HG03354 (cell line): ENCODE measurements around the gene AHDC1.

Source experiments
- ATAC-seq: cut with Tn5 transposase; IDR thresholded peaks from one replicate; pipeline ENCODE4 v1.9.1; 2021; ENCODE audit warnings: mild to moderate bottlenecking; ENCODE audit not compliant: unreplicated experiment, poor library complexity, severe bottlenecking

The AHDC1 gene

DNA sequence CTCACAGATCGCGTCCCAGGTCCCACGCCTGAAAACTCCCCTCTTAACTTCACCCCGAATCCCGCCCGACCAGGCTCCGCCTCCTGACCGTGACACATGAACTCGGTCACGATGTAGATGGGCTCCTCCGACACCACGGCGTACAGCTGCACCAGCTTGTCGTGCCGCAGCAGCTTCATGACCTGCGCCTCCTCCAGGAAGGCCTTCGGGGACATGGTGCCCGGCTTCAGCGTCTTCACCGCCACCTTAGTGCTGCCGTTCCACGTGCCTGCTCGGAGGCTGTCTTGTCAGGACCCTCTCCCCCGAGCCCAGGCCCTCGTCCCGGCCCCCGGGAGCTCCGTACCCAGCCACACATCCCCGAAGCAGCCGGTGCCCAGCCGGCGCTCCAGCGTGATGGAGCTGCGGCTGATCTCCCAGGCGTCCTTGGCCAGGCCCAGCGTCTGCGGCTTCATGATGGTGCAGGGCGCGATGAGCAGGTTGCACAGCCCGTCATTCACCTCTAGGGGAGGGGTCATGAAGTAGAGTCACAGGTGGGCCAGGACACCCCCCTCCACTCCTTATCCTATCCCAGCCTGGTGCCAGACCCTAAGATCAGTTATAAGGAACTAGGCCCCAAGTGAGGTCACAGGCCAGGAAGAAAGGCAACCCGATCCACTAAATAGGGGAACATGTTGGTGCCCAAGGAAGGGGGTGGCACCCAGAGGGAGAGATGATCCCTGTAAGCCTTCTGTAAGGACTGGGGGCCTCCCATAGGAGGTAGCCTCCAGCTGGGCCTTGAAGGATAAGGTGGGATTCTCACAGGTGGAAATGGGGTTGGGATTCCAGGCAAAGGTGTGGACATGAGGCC, 11.6 kb upstream of the AHDC1 start:
- no peak for ATAC-seq

DNA sequence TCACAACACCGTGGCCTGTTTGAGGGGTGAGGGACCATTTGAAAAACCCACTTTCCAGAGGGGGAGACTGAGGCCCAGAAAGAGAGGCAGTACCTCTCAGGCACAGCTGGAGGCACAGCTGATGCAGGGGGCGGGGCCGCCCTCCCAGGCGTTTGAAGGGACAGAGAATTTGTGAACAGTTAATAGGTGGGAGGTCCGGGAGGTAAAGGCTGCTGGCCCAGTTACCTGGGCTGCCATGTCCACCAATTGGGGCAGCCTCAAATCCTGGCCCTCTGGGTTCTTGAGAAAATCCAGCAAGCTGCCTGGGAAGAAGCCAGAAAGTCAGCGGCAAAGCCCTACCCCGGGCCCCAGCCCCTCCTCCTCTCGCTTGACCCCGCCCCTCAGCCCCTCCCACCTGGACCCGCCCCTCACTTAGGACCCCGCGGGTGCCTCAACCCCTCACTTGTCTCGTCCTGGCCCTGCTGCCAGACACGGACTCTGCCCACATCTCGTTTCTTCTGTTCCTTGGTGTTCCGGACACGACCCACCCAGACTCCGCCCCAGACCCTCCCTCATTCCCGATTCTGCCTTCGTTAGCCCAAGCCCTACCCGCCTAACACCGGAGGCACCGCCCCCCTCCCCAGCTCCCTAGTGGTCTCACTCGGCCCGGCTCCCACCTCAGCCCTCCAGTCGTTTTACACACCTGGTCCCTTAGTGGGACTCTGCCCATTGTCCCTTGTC, 10.8 kb upstream of the AHDC1 start:
- no peak for ATAC-seq

DNA sequence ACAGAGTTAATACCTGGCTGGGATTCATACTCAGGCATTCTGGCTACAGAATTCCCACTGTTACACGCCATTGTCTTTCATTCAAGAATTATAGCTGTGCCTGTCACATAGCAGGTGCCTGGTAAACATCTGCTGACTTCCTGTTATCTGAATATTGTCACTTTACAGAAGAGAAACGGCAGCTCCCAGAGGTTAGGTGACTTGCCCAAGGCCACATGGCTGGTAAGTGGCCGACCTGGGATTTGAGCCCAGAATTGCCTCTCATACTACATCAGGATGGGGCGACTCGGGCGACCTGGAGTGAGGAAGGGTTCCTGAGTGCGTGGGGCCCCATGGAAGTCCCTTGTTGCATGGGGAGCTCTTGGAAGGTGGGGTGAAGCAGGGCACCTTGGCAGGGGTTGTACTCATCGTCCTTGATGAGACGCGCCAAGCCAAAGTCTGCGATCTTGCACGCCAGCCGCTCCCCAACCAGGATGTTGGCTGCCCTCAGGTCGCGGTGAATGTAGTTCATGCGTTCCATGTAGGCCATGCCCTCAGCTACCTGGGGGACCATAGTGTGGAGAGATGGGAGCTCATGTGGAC, 10.2 kb upstream of the AHDC1 start:
- ATAC-seq, result no peak

DNA sequence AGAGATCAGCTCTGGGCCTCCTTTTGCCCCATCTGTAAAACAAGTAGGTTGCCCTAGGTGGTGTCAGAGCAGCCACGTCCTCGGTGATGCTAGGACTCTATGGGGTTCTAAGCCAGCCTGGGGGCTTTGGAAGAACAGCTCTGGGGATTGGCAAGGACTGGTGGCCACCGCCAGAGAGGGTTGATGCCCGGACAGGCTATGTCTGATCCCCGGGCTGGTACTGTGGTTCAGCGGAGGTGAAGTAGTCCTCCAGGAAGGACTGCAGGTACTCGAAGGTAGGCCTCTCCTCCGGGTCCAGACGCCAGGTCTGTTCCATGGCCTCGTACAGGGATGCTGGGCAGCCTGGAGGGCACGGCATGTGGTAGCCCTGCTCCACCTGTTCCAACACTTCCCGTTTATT, 8.8 kb upstream of the AHDC1 start:
- no peak for ATAC-seq

DNA sequence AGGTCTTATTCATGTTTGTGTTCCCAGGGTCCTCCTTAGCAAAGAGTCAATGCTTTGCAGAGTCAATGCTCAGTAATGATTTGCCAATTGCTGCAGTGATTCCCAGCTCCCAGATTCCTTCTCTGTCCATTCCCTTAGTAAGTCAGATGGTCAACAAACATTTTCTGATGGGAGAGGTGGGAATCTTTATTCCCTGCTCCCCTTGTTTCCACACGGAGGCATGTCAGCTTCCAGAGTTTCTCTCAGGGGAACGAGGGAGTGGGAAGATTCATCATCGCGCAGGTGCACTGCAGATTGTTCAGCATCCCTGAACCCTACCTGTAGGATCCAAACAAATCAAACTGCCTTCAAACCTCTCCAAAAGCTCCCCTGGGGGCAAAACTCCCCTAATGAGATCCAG, 7.5 kb upstream of the AHDC1 start:
- no peak for ATAC-seq

DNA sequence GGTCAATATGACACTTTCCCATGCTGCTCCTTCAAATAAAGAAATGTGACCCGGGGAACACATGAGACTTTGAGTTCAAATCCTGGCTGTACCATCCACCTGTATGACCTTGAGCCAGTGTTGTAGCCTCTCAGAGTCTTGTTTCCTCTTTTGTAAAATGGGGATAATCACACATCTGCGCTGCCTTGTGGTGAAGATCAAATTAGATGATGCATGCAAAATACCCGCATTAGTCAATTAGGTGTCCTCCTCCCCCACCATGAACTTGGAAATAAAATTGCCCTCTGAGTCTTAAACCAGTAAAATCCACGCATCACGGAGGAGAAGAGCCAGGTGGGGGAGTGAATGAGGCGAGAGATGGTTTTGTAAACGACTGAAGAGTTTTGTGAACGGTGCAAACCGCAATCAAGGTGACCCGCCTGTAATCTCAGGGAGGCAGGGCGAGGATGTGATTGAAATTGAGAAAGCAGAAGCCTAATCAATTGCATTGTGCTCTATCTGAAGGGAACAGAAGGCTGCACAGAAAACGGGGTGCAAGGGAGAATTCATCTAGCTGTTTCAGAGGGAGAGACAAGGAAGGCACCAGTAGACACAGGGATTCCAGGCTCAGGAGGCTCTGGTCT, 5.8 kb upstream of the AHDC1 start:
- ATAC-seq, result no peak

DNA sequence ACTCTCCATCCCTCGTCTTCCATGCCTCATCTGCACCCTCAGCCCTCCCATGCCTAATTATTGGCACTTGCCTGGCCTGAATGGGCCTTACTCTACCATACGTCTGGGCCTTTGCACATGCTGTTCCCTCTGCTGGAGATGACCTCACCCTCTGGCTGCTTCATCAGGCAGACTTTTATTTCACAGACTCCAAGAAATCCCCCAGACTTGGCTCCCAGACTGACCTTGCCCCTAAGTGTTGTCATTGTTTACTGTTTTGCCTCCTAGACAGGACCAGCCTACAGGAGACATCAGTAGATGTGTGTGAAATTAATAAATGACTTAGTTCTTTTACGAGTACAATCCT, 5.2 kb upstream of the AHDC1 start:
- ATAC-seq, result no peak

DNA sequence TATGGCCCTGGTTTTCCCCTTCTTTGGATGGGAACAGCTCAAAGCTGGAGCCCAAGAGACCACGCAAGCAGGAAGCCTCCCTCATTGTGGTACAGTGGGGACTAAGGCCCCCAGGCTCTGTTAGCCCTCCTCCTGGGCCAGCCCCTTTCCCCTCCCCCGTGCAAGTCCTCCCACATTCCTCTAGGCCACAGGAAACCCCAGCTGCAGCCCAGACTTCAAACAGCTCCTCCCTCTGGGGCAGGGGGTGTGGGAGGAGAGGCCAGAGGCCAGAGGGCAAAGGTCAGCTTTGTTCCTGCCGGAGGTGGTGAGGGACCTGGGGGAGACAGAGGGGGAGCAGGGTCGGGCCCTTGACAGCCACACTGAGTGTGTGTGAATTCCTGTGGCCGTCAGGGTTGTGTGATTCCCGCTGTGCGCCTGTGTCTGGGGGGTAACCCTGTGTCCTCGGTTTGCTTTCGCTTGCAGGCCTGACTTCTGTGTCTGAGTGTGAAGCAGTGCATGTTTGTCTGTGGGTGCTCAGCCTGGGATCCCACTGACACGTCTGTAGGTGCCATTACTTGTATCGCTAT, 3.4 kb upstream of the AHDC1 start:
- ATAC-seq, result no peak

DNA sequence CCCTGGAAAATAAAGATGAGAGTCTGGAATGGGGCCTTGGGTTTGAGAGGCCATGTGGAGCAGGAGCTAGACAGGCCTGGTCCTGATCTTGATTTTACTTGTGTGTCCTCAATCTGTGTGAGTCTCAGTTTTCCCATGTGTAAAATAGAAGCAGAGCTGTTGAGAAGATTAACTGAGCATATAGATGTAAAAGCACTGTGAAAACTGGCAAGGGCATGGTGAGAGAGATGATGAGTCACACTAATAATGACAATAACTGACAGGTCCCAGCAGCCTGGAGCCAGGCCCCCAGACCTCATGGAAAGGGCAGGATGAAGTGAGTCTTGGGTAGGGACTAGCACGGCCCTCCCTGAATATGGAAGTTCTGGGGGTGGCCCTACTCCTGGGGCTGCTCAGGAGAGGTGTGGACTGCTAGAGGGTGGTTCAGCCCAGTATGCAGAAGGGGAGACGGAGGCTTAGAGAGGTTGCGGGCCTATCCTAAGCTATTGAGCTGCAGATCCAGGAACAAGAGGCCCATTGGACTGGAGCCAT, 2.8 kb upstream of the AHDC1 start:
- no peak for ATAC-seq

DNA sequence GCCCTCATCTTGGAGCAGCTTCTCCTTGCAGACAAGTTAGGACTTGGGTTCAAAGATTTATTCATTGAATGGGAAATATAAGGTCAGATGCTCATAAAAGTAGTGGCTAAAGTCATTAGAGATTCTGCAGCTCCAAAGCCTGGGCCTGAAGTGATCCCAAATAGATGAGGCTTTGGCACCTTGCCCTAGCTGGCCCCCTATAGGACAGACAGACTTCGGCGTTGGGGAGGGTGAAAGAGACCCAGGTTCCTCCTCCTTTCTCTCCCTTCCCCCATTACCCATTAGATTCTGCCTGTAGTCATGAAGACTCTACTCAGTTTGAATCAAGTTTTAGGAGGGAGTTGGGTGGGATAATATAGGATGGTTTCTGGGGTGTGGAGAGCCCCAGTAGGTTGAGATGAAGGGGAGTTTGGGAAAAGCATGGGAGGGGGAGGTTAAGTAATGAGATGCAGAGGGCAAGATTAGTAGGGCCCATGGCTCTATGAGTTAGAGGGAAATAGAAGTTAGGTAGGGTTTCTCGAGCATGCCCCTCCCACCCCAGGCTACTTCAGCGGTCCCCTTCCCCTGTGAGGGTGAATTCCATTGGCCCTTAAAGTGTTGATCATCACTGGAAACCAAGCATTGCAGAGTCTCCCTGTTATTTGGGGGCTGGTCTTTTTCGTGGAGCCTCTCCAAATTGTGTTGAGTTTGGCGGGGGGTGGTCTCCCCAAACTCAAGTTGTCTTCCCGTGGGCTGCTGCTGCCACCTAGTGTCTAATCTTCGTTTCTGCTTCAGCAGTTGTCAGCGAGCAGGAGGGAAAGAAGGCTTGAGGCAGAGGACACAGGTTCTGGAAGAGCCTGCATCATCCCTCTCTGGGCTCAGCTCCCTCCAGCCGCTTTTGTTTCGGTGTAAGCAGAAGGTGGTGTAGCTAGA, 2.1 kb upstream of the AHDC1 start:
- no peak for ATAC-seq

DNA sequence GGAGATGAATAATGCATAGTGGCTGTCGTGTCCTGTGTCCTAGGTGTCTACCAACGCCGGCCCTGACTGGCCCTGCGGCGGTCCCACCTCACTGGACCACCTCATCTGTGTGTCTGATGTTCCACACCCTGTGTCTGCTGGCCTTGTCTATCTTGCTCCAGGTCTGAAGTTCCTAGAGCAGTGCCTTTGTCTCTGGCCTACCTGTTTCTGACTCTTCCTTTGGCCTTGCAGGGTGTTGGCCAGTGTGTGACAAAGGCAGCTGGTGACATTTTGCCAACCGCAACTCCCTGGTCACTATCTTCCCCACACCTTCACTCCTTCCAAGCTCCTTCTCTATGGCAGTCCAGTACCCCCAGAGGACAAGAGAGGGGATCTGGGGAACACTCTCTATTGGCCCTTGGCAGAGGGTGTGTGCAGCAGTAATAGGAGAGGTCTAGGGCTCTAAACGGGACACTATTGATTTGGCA, 1.4 kb upstream of the AHDC1 start:
- ATAC-seq, result no peak

DNA sequence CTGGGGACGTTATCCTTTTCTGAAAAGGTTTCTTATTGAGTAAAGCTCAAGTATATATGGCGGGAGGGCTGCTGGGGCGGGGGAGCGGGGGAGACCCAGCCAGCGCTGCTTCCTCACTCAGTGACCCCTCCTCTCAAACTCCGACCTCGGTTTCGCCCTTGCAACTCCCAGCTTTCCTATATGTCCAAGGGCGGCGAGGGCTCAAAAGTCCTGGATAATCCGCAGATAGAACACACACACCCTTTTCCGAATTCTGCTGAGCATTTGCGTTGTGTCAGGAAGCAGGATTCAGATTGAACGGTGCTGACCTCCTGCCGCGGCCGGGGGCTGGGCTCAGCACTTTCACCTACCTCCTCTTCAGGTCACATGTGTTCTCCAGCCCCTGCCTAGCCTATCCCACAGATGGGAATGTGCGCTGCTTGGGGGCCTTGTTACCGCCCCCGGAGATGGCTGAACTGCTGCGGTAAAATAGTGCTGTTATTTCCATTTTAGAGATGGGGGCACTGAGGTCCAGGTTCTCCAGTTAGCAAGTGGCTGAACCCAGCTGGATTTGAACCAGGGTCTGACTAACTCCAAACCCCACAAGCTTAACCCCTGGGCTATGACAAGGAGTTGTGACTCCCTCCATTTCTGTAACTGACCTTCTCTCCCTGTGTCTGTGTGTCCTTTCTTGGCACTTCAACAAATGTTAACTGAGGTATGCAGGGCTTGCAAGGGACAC, 795 bp upstream of the AHDC1 start:
- no peak for ATAC-seq

DNA sequence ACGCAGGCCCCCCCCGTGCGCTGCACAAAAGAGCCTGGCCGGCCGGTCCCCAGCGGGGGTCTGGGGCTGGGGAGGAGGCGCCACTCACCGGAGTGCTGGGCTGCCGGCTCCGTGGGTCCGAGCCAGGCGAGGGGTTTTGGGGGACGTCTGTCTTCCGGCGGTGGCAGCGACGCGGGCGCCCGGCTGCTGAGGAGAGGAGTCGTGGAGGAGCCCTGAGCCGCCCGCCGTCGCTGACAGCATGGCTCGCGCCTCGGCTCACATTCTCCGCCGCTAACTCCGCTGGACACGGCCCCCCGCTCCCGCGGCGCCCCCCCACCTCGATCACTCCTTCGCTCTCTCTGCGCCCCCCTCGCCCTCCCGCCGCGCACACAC, 649 bp downstream of the AHDC1 start:
- ATAC-seq, result no peak

DNA sequence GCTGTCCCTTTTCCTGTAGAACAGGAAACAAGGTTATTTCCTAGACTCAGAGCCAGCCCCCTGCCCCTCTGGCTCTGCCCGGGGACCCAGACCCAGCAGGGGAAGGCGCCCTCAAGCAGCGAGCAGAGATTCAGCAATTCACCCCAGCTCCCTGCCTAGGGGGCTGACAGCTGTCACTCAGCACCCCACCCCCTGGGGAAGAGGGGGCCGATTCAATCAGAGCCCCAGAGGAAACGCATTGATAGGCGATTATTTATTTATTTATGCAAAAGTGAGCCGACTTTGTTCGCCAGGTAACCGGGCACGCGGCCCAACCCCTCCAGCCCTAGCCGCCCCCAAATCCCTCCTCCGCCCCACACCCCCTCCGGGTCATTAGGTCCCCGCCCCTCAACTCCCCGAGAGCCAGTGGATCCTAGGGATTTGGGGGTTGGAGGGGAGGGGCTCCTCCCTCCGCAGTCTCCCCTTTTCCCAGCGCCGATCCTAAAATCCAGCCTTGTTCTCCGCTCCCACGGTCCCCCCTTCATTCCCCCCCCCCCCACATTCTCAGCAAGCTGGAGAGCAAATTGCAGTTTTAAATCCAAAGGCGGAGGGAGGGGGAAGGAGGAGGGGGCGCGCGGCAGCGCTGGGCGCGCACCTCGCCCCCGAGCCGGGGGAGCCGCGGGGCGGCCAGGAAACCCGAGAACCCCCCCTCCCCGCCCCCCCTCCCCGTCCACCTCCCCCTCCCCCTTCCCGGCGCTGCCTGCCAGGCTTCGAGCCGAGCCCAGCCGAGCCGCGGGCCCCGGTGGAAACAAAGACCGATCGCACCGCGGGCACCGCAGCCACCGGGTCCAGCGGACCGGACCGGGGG, 1.3 kb downstream of the AHDC1 start:
- ATAC-seq, result no peak

DNA sequence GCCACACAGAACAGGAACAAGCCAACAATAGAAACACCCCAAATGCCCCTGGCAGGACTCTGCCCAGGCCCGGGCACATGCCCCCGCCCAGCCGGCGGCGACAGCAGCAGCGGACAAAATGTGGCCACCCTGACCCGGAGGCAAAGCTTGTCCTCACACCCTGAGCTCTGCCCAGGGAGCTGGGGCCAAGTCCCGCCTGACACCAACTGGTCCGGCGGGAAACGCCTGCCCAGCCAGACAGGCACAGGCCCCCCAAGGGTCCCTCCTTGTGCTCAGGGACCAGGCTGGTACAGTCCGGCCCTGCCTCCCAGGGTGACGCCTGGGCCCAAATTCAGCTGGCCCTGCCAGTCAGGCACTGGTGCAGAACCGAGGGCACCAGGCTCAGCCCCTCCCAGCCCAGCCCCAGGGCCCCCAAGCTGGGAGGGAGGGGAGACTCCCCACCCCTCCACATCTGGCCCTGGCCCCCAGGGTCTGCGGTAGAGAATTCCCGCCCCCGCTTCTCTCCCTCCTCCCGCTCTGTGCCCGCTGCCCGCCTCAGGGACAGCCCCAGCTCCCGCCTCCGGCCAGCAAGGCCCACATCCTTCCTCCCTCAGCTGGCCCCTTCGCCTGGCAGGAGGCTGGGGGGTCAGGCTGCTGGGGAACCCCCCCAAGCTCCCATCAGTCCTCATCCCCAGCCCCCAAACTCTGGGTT, 2.0 kb downstream of the AHDC1 start:
- no peak for ATAC-seq

DNA sequence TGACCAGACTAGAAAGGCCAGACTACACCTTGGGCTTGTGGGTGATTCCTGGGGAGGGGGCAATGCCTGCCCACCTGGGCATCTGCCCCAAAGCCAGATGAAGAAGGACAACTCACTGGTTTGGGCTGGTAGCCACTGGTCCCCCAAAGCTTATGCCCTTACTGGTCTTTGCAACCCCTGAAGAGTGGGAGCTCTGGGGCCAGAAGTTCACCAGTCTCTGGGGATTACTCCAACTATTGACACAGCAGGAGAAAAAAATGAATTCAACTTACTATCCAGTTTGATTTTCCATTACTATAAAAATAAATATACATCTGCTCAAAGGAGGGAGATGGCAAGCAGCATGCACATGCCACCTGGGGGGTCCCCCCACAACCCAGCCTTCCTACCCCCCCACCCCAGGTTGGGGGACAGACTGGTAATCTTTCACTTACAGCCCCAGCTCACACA, 2.6 kb downstream of the AHDC1 start:
- ATAC-seq, result no peak
